Neural cell (in vitro differentiated cells): Measurements from ENCODE around the gene KAT8.

Source experiments
- CTCF ChIP-seq: fragments of 450-650 bp; IDR thresholded peaks from 2 replicates; pipeline ENCODE4 v1.5.1; 2014; ENCODE audit warnings: antibody characterized with exemption, mild to moderate bottlenecking, moderate library complexity; ENCODE audit not compliant: poor library complexity, severe bottlenecking
- EZH2 ChIP-seq: fragments of 200-600, 300-800 bp; shearing (Covaris generic), sonication (generic); IDR thresholded peaks from 2 replicates; pipeline ENCODE4 v1.6.1; 2014; ENCODE audit warnings: antibody characterized with exemption, low read length, borderline replicate concordance, mild to moderate bottlenecking; ENCODE audit not compliant: insufficient read depth, poor library complexity, severe bottlenecking
- POLR2AphosphoS5 ChIP-seq: IDR thresholded peaks from 2 replicates; pipeline ENCODE4 v1.6.1; 2012
- TAF1 ChIP-seq: IDR thresholded peaks from 2 replicates; pipeline ENCODE4 v1.6.1; 2012; ENCODE audit warnings: low read depth

- TF ChIP-seq EZH2 (no peak), TAF1 (no peak), CTCF (no peak), POLR2AphosphoS5 (no peak)
Measured at GRCh38 chr16:31131841-31132271, 14.4 kb downstream of the KAT8 start.
